ENCODE results near the gene MDFIC.

MDFIC gene

GRCh38 chr7:114953724-114954123, 31.8 kb downstream of the MDFIC start:
- DNase-seq (ENCODE audit: low spot score), result no peak

- no peak for DNase-seq (ENCODE audit: low spot score)
These were observed 34.8 kb downstream of the MDFIC start for GRCh38 chr7:114956702-114957101.

GRCh38 chr7:114957444-114957843, 35.5 kb downstream of the MDFIC start:
- DNase-seq (ENCODE audit: low spot score), result no peak

DNA sequence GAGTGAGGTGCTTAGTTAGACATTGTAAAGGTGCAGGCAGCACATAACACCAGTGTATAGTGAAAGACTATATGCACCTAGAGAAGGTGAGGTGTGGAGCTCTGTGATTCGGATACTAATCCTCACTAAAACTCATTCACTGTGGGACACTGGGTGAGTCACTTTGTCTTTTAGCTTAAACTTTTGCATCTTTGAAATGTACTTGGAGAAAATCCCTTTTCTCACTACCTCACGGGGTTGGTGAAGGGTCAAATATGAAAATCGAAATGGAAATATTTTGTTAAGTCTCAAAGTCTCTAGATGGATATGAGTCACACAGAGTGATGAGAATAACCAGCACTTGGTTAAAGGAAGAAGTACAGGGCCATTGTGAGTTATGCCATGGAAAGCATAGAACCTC, 38.0 kb downstream of the MDFIC start:
- no peak for DNase-seq (ENCODE audit: low spot score)

GRCh38 chr7:114962441-114962840, 40.5 kb downstream of the MDFIC start:
- no peak for DNase-seq (ENCODE audit: low spot score)

GRCh38 chr7:114966156-114966555, 44.3 kb downstream of the MDFIC start:
- DNase-seq (ENCODE audit: low spot score), result no peak

GRCh38 chr7:114969096-114969495, 47.2 kb downstream of the MDFIC start:
- no peak for DNase-seq (ENCODE audit: low spot score)

DNA sequence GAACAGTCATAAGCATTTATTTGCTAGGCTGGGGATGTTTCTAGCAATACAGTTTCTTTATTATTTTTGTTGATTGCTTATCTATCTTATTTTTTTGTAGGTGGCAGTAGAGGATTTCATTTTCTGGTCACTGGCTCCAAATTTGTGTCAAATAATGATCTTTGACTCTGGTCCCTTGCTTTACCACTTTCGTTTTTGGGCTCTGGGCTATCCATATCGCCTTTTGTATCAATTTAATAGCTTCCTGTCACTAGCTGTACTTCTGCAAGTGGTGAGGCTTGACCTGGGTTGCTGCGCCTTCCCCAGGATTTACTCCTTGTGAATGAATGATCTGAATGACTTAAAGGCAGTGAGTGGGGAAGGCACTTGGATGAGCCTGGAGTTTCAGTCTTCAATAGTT, 48.4 kb downstream of the MDFIC start:
- no peak for DNase-seq (ENCODE audit: low spot score)

DNA sequence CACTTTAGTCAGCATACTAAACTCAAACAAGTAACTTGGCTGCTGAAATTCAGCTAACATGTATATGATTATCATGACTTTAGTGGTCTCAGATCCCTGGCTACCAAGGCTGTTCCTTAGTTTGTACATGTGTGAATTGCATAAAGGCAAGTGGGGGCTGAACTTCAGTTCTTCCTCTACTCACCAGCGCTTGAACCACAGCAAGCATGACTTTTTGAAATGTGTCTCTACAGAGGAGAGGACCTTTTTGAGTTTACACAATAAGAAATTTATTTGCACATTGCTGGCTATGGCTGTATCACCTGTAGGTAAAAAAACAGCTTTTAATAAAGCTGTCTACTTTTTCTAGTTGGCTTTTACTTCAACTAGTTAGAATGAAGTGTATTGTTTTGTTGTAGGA, 48.8 kb downstream of the MDFIC start:
- DNase-seq (ENCODE audit: low spot score), result no peak

DNA sequence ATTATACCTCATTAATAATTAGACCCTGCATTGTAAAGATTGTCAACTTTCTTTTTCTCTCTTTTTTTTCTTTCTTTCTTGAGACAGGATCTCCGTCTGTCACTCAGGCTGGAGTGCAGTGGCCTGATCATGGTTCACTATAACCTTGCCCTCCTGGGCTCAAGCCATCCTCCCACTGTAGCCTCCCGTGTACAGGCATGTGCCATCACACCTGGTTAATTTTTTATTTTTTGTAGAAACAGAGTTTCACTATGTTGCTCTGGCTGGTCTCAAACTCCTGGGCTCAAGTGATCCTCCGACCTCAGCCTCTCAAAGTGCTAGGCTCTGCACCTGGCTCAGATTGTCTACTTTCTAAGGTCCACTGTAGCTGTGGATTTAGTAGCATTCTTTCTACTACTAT, 50.7 kb downstream of the MDFIC start:
- no peak for DNase-seq (ENCODE audit: low spot score)

GRCh38 chr7:114973147-114973546, 51.3 kb downstream of the MDFIC start:
- no peak for DNase-seq (ENCODE audit: low spot score)

- no peak for DNase-seq (ENCODE audit: low spot score)
These were observed 53.5 kb downstream of the MDFIC start for GRCh38 chr7:114975401-114975800.

- no peak for DNase-seq (ENCODE audit: low spot score)
These were observed 54.8 kb downstream of the MDFIC start for GRCh38 chr7:114976666-114977065.

DNA sequence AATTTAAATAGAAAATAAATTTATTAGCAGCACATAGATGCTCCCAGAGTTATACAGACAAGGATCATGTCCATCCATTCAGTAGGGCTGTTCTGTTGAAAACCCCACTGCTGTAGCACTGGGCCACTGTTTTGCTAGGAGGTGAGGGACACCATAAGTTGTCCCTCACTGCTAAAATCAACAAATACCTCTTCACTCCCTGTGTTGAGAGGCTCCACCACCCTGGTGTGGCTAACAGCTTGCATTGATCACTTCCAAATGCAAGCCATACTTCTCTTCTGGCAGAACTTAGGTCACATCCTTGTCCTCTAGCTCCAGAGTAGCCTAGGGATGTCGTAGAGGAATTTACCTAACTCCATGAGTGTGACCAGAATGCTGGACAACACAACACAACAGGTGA, 55.4 kb downstream of the MDFIC start:
- DNase-seq (ENCODE audit: low spot score), result no peak

GRCh38 chr7:114979388-114979787, 57.5 kb downstream of the MDFIC start:
- no peak for DNase-seq (ENCODE audit: low spot score)

- DNase-seq (ENCODE audit: low spot score), result no peak
These were observed 58.1 kb downstream of the MDFIC start for GRCh38 chr7:114979803-114980507.

GRCh38 chr7:114981323-114981722, 59.4 kb downstream of the MDFIC start:
- DNase-seq (ENCODE audit: low spot score), result no peak

DNA sequence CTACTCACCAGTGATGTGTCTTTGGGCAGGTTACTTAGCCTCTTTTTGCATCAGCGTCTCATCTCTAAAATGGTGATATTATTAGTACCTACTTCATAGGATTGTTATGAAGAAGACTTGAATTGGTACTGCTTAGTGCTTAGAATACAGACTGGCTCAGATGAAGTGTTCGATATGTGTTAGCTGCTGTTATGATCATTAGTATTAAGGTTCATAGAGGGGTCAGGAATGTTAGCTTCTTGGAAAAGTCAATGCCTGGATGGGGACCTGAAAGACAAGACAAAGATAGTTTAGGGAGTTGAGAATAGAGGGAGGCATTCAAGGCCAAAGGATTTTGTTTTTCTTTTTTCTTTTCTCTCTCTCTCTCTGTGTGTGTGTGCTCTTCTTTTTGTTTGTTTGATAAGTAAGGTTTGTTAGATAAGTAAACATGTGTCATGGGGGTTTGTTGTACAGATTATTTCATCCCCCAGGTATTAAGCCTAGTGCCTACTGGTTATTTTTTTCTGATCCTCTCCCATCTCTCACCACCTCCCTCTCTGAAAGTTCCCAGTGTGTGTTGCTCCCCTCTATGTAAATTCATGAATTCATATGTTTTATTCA, 63.3 kb downstream of the MDFIC start:
- no peak for DNase-seq (ENCODE audit: low spot score)

DNA sequence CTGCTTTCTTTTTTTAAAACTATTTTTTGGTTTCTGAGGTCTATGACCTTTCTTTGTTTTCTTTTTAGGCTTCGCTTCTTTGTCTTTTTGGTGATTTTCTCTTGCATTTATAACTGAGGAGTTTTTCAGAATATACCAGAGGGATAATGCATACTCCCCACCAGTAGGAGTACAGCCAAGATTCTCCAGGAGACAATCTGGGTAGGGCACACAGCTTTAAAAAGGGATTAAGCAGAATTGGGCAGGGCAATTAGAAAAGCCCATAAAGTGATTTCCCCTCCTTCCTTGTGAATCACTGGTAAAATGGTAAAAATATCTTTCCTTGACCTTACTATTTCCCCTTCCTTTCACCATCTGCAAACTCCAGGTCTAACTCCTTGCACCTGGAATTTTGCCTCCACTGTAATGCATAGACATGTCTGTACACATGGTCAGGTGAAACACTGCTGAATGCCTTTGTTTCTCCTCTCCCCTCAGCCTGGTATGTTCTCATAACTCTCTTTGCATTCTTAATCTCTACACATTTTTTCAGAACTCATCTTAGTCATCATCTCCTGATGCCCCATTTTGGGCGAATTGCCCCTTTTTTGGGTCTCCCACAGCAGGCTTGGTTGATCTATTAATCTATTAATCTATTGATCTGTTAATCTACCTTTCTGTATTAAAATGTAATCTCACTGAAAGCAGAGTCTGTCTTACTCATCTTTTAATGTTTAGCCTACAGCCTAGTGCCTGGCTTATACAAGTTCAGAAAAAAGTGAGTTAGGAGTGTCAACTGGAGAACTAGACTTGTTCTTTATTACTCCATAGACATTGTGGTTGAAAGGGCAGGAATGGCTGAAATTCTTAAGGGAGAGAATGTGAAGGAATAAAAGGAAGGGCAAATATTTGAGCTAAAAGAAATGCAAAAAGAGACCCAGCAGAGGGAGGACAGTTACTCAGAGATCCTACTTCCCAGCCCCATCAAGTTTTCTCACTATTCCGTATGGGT, 64.6 kb downstream of the MDFIC start:
- peak; percentile 25 for DNase-seq (ENCODE audit: low spot score)

DNA sequence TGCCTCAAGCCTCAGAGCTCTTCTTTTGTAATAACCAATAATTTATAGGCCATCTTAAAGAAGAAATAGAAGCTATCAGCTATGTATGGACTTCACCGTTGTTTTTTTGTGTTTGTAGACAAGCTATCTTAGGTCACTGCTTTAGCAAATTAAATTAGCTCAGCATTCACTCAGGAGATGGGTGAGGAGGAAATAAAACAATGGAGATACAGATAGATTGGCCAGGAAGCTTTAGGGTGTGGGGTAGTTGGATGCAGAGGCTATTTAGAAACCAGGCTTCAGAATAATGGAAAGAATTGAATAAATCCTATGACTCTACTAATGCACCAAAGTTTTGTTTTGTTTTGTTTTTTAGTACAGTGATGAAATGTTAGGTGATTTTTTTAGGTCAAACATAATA, 66.1 kb downstream of the MDFIC start:
- DNase-seq (ENCODE audit: low spot score), result no peak

- no peak for DNase-seq (ENCODE audit: low spot score)
These were observed 67.0 kb downstream of the MDFIC start for GRCh38 chr7:114988755-114989375.

DNA sequence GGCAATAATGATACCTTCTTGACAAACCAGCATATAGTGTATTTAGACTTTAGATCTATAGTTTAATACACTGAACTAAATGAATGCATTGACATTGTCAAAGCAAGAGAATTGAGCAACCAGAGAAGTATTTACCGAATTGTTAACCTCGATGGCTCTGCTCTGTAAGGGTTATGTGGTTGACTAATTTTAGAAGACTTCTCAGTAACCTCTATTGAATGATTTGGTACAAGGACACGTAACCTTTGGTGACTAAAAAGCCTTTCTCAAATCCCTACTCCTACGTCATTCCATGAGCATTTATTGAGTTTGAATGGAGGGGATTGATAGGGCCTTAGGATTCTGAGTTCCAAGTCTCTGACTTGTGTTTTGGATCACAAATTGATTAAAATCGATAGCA, 67.6 kb downstream of the MDFIC start:
- DNase-seq (ENCODE audit: low spot score), result no peak
